ENCODE data around the gene TERT. TPM values are rescaled to one million over a fixed set of nuclear protein-coding genes. Genes with fewer than 3 reads are reported as not detected.
A peak's percentile ranks its signal among the peaks of the same experiment; 100 is the strongest.
"Not testable (repeated sequence)": the region's sequence is repeated elsewhere in the genome, so short reads cannot be mapped to it uniquely, and the experiment has no call there.

Gene TERT
- total RNA-seq, 2 donors from 2014 or later = 7.1 to 9.8 TPM

- no peaks in the 10 kb centered on the region for H3K9me3 ChIP-seq (ENCODE audit: control insufficient read depth, low read length)
- TF ChIP-seq CTCF (conservative IDR thresholded peaks at IDR 0.05) = no peak
- no peaks in the 10 kb centered on the region for H3K9me3 Mint-ChIP-seq
- no peak overlapping the region for H3K27ac Mint-ChIP-seq
- peaks cover 1% of the 10 kb centered on the region for H3K4me1 Mint-ChIP-seq
- H3K4me1 ChIP-seq (ENCODE audit: control insufficient read depth, insufficient read depth, low read length) = no peaks in the 10 kb centered on the region
- peaks cover 23% of the 10 kb centered on the region for H3K27me3 Mint-ChIP-seq (ENCODE audit: insufficient read depth)
- H3K4me3 ChIP-seq (ENCODE audit: low read length) = no peak overlapping the region
- peaks cover 11% of the 10 kb centered on the region for H3K27me3 ChIP-seq (ENCODE audit: control insufficient read depth, insufficient read depth, low read length, poor library complexity, severe bottlenecking)
- H3K27ac ChIP-seq (ENCODE audit: low read depth, low read length) = no peak overlapping the region
- no peak overlapping the region for H3K9ac ChIP-seq (ENCODE audit: extremely low read depth, low read length, poor library complexity, severe bottlenecking)
- WGBS, 2 experiments (ENCODE audit: insufficient coverage in 1 of 2, insufficient read length in 1 of 2) = 92 to 93% methylated on average over 6 of the region's 6 CpGs
- H3K4me3 Mint-ChIP-seq = no peak overlapping the region
- no peaks in the 10 kb centered on the region for H3K36me3 ChIP-seq (ENCODE audit: control insufficient read depth, insufficient read depth, low read length)
- no peaks in the 10 kb centered on the region for H3K36me3 Mint-ChIP-seq (ENCODE audit: low read depth)
- peak; percentile 36 for DNase-seq
These were observed 2.7 kb downstream of the TERT start for GRCh38 chr5:1292139-1292538.

GRCh38 chr5:1291611-1292080 lies 3.2 kb downstream of the TERT start:
- H3K4me3 Mint-ChIP-seq = no peak overlapping the region
- H3K27me3 Mint-ChIP-seq (ENCODE audit: insufficient read depth) = peaks cover 20% of the 10 kb centered on the region
- 93% methylated on average over 16 to 24 of the region's 24 CpGs for WGBS, 2 experiments (ENCODE audit: insufficient coverage in 1 of 2, insufficient read length in 1 of 2)
- H3K4me1 ChIP-seq (ENCODE audit: control insufficient read depth, insufficient read depth, low read length) = no peaks in the 10 kb centered on the region
- TF ChIP-seq CTCF (conservative IDR thresholded peaks at IDR 0.05) = no peak
- H3K27ac ChIP-seq (ENCODE audit: low read depth, low read length) = no peak overlapping the region
- no peaks in the 10 kb centered on the region for H3K36me3 Mint-ChIP-seq (ENCODE audit: low read depth)
- peaks cover 11% of the 10 kb centered on the region for H3K27me3 ChIP-seq (ENCODE audit: control insufficient read depth, insufficient read depth, low read length, poor library complexity, severe bottlenecking)
- DNase-seq = peak; percentile 38
- no peak overlapping the region for H3K4me3 ChIP-seq (ENCODE audit: low read length)
- no peak overlapping the region for H3K27ac Mint-ChIP-seq
- no peaks in the 10 kb centered on the region for H3K36me3 ChIP-seq (ENCODE audit: control insufficient read depth, insufficient read depth, low read length)
- H3K9ac ChIP-seq (ENCODE audit: extremely low read depth, low read length, poor library complexity, severe bottlenecking) = no peak overlapping the region
- H3K9me3 ChIP-seq (ENCODE audit: control insufficient read depth, low read length) = no peaks in the 10 kb centered on the region
- peaks cover 1% of the 10 kb centered on the region for H3K4me1 Mint-ChIP-seq
- no peaks in the 10 kb centered on the region for H3K9me3 Mint-ChIP-seq

GRCh38 chr5:1290956-1291355 lies 3.9 kb downstream of the TERT start:
- not testable (repeated sequence) for H3K4me1 Mint-ChIP-seq; H3K9me3 Mint-ChIP-seq; H3K36me3 ChIP-seq (ENCODE audit: control insufficient read depth, insufficient read depth, low read length); H3K27me3 ChIP-seq (ENCODE audit: control insufficient read depth, insufficient read depth, low read length, poor library complexity, severe bottlenecking); H3K27ac Mint-ChIP-seq; H3K4me3 Mint-ChIP-seq; H3K4me1 ChIP-seq (ENCODE audit: control insufficient read depth, insufficient read depth, low read length); H3K36me3 Mint-ChIP-seq (ENCODE audit: low read depth); H3K9me3 ChIP-seq (ENCODE audit: control insufficient read depth, low read length); H3K27ac ChIP-seq (ENCODE audit: low read depth, low read length); H3K9ac ChIP-seq (ENCODE audit: extremely low read depth, low read length, poor library complexity, severe bottlenecking); H3K4me3 ChIP-seq (ENCODE audit: low read length)
- peak; percentile 23 for DNase-seq
- peaks cover 13% of the 10 kb centered on the region for H3K27me3 Mint-ChIP-seq (ENCODE audit: insufficient read depth)
- WGBS, 2 experiments (ENCODE audit: insufficient coverage in 1 of 2, insufficient read length in 1 of 2) = 93% methylated on average over 3 to 23 of the region's 24 CpGs

DNA sequence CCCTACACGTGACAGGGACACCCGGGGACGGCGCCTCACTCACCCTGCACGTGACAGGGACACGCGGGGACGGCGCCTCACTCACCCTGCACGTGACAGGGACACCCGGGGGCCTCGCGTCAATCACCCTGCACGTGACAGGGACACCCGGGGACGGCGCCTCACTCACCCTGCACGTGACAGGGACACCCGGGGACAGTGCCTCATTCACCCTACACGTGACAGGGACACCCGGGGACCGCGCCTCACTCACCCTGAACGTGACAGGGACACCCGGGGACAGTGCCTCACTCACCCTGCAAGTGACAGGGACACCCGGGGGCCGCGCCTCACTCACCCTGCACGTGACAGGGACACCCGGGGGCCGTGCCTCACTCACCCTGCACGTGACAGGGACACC lies 5.3 kb downstream of the TERT start:
- H3K27me3 Mint-ChIP-seq (ENCODE audit: insufficient read depth); H3K4me3 ChIP-seq (ENCODE audit: low read length); H3K36me3 ChIP-seq (ENCODE audit: control insufficient read depth, insufficient read depth, low read length); H3K27ac Mint-ChIP-seq; H3K27me3 ChIP-seq (ENCODE audit: control insufficient read depth, insufficient read depth, low read length, poor library complexity, severe bottlenecking); H3K9me3 Mint-ChIP-seq; DNase-seq; H3K27ac ChIP-seq (ENCODE audit: low read depth, low read length); H3K4me1 ChIP-seq (ENCODE audit: control insufficient read depth, insufficient read depth, low read length); H3K4me1 Mint-ChIP-seq; H3K4me3 Mint-ChIP-seq; H3K9ac ChIP-seq (ENCODE audit: extremely low read depth, low read length, poor library complexity, severe bottlenecking); H3K9me3 ChIP-seq (ENCODE audit: control insufficient read depth, low read length); H3K36me3 Mint-ChIP-seq (ENCODE audit: low read depth): not testable (repeated sequence)
- WGBS, 2 experiments (ENCODE audit: insufficient coverage in 1 of 2, insufficient read length in 1 of 2) = 95 to 100% methylated on average over 6 to 25 of the region's 32 CpGs
